ENCODE measurements around the gene SMIM23. TPM values are rescaled to one million over a fixed set of nuclear protein-coding genes. Genes with fewer than 3 reads are reported as not detected.

SMIM23 gene
- total and polyA plus RNA-seq, 2 experiments from 2014 or later = not detected

- TF ChIP-seq, protein P1, sequence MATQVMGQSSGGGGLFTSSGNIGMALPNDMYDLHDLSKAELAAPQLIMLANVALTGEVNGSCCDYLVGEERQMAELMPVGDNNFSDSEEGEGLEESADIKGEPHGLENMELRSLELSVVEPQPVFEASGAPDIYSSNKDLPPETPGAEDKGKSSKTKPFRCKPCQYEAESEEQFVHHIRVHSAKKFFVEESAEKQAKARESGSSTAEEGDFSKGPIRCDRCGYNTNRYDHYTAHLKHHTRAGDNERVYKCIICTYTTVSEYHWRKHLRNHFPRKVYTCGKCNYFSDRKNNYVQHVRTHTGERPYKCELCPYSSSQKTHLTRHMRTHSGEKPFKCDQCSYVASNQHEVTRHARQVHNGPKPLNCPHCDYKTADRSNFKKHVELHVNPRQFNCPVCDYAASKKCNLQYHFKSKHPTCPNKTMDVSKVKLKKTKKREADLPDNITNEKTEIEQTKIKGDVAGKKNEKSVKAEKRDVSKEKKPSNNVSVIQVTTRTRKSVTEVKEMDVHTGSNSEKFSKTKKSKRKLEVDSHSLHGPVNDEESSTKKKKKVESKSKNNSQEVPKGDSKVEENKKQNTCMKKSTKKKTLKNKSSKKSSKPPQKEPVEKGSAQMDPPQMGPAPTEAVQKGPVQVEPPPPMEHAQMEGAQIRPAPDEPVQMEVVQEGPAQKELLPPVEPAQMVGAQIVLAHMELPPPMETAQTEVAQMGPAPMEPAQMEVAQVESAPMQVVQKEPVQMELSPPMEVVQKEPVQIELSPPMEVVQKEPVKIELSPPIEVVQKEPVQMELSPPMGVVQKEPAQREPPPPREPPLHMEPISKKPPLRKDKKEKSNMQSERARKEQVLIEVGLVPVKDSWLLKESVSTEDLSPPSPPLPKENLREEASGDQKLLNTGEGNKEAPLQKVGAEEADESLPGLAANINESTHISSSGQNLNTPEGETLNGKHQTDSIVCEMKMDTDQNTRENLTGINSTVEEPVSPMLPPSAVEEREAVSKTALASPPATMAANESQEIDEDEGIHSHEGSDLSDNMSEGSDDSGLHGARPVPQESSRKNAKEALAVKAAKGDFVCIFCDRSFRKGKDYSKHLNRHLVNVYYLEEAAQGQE (IDR thresholded peaks at IDR 0.05; ENCODE audit: unreplicated experiment) = no peak
- no peak for TF ChIP-seq EZH2 (IDR thresholded peaks at IDR 0.05; ENCODE audit: low read depth, unreplicated experiment)
- TF ChIP-seq POLR2AphosphoS5 (IDR thresholded peaks at IDR 0.05; ENCODE audit: low read depth) = no peak
Observed at GRCh38 chr5:171743436-171744076, 42.1 kb upstream of the SMIM23 start (continued).

GRCh38 chr5:171744264-171744663, 41.4 kb upstream of the SMIM23 start:
- Histone ChIP-seq H3F3A (replicated peaks; ENCODE audit: low read depth) (no peaks in the 10 kb centered on the region), H3K27me3 (ENCODE audit: insufficient read depth) (no peaks in the 10 kb centered on the region), H2AFZ (no peak overlapping the region), H3K79me2 (replicated peaks; ENCODE audit: insufficient read depth) (no peaks in the 10 kb centered on the region), H3K27ac (ENCODE audit: low read depth) (no peak overlapping the region), H3K4me1 (ENCODE audit: insufficient read depth) (no peaks in the 10 kb centered on the region), H4K20me1 (replicated peaks; ENCODE audit: insufficient read depth) (no peaks in the 10 kb centered on the region), H3K4me3 (no peak overlapping the region), H3K9me2 (ENCODE audit: insufficient read depth) (peaks cover 17% of the 10 kb centered on the region), H3K36me3 (ENCODE audit: insufficient read depth) (no peaks in the 10 kb centered on the region), H3K4me2 (no peak overlapping the region)
- no peak overlapping the region for H3K27ac Mint-ChIP-seq
- H3K9me3 Mint-ChIP-seq = no peaks in the 10 kb centered on the region; the same call in 2 of the 3 replicates
- H3K4me1 Mint-ChIP-seq = peaks cover 8% of the 10 kb centered on the region
- H3K36me3 Mint-ChIP-seq (ENCODE audit: low read depth) = no peaks in the 10 kb centered on the region
- no peak overlapping the region for H3K4me3 Mint-ChIP-seq
- H3K27me3 Mint-ChIP-seq (ENCODE audit: insufficient read depth, low read depth, poor library complexity) = peaks cover 6% of the 10 kb centered on the region
- ATAC-seq (no peak), DNase-seq (ENCODE audit: low spot score) (no peak)
- no peak for TF ChIP-seq STAT1 (IDR thresholded peaks at IDR 0.05; ENCODE audit: unreplicated experiment)
- TF ChIP-seq, protein P2, sequence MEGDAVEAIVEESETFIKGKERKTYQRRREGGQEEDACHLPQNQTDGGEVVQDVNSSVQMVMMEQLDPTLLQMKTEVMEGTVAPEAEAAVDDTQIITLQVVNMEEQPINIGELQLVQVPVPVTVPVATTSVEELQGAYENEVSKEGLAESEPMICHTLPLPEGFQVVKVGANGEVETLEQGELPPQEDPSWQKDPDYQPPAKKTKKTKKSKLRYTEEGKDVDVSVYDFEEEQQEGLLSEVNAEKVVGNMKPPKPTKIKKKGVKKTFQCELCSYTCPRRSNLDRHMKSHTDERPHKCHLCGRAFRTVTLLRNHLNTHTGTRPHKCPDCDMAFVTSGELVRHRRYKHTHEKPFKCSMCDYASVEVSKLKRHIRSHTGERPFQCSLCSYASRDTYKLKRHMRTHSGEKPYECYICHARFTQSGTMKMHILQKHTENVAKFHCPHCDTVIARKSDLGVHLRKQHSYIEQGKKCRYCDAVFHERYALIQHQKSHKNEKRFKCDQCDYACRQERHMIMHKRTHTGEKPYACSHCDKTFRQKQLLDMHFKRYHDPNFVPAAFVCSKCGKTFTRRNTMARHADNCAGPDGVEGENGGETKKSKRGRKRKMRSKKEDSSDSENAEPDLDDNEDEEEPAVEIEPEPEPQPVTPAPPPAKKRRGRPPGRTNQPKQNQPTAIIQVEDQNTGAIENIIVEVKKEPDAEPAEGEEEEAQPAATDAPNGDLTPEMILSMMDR (conservative IDR thresholded peaks at IDR 0.05; ENCODE audit: low read depth in 2 of 2) = no peak
- TF ChIP-seq POLR2AphosphoS5 (IDR thresholded peaks at IDR 0.05; ENCODE audit: low read depth) = no peak
- TF ChIP-seq EZH2 (IDR thresholded peaks at IDR 0.05; ENCODE audit: low read depth, unreplicated experiment) = no peak
- TF ChIP-seq JUNB (IDR thresholded peaks at IDR 0.05; ENCODE audit: unreplicated experiment) = no peak
- TF ChIP-seq EZH2phosphoT487 (IDR thresholded peaks at IDR 0.05; ENCODE audit: unreplicated experiment) = no peak
- TF ChIP-seq, protein P1 (IDR thresholded peaks at IDR 0.05; ENCODE audit: unreplicated experiment) = no peak
- TF ChIP-seq ZNF331 (CRISPR knock-in tag; IDR thresholded peaks at IDR 0.05; ENCODE audit: low read depth) = no peak
- TF ChIP-seq ETS1 (IDR thresholded peaks at IDR 0.05) = no peak
- no peak for TF ChIP-seq CREB1 (CRISPR knock-in tag; IDR thresholded peaks at IDR 0.05; ENCODE audit: low read depth)
